HCT116 (cell line): Measurements from ENCODE around the gene MRPS34. TPM values are rescaled to one million over a fixed set of nuclear protein-coding genes. Genes with fewer than 3 reads are reported as not detected.

Source experiments
- ATAC-seq: fragments of 200-7000 bp; cut with Tn5 transposase; 2 replicates; pipeline ENCODE4 v1.9.1; 2020; ENCODE audit warnings: mild to moderate bottlenecking, moderate library complexity
- BruUV-seq: library from RNA; stranded (reverse); fragments of 400-500 nt; replicated peaks from 2 replicates; lab custom pipeline; 2021; lab: Mats Ljungman, UMichigan
- CTCF ChIA-PET: fragments of 300-600 bp; sonication (Branson Sonifier 250); formaldehyde crosslinking; loops from one replicate; lab custom pipeline; 2021; ENCODE audit warnings: antibody characterized with exemption; lab: Charles Lee
- POLR2A ChIA-PET: fragments of 300-600, 350-600 bp; sonication (Branson Sonifier 250); formaldehyde crosslinking; loops from one replicate; lab custom pipeline; 2021; ENCODE audit warnings: antibody characterized with exemption; lab: Charles Lee
- RAD21 ChIA-PET, 2 experiments: fragments of 300-600 bp; sonication (Branson Sonifier 250); formaldehyde crosslinking; loops; one replicate each; lab custom pipeline; 2023; ENCODE audit warnings: low total read pairs in 2 of 2; ENCODE audit not compliant: uncharacterized antibody in 2 of 2, unreplicated experiment in 2 of 2, low non-redundant PET in 1 of 2; lab: Charles Lee
- DNase-seq: peaks from one replicate; pipeline ENCODE4 v3.0.0-alpha.2; 2010; ENCODE audit warnings: low read depth, low spot score
- H2AFZ ChIP-seq: fragments of 200-600 bp; shearing (Covaris generic), sonication (generic); 2 replicates; pipeline ENCODE4 v1.6.1; 2017; ENCODE audit warnings: low read depth, mixed run types, mixed read lengths, antibody characterized with exemption, low read length; ENCODE audit not compliant: poor library complexity, severe bottlenecking
- H3K27ac ChIP-seq: 2 replicates; pipeline ENCODE4 v1.5.1; 2012; ENCODE audit warnings: low read depth, low read length
- H3K27me3 ChIP-seq: fragments of 200-600 bp; sonication (generic); 2 replicates; pipeline ENCODE4 v1.6.1; 2016; ENCODE audit warnings: mixed run types, low read length, mixed read lengths; ENCODE audit not compliant: insufficient read depth
- H3K36me3 ChIP-seq, 2 experiments: fragments of 200-500 bp in 1 of 2; fragments of 200-600 bp in 1 of 2; sonication (Bioruptor generic) in 1 of 2; sonication (generic) in 1 of 2; 2 replicates each; pipeline versions ENCODE4 v1.5.1 to v1.6.1; 2014 to 2016; ENCODE audit warnings: low read length in 2 of 2, inconsistent platforms in 1 of 2, mixed read lengths in 1 of 2, mixed run types in 1 of 2; ENCODE audit not compliant: insufficient read depth in 2 of 2, control insufficient read depth in 1 of 2
- H3K4me1 ChIP-seq, 2 experiments: fragments of 200-600 bp in 1 of 2; sonication (generic) in 1 of 2; 2 replicates each; pipeline versions ENCODE4 v1.5.1 to v1.6.1; 2012 to 2017; ENCODE audit warnings: low read length in 2 of 2, inconsistent platforms in 1 of 2, mild to moderate bottlenecking in 1 of 2, mixed read lengths in 1 of 2, mixed run types in 1 of 2, moderate library complexity in 1 of 2; ENCODE audit not compliant: insufficient read depth in 2 of 2, control insufficient read depth in 1 of 2
- H3K4me2 ChIP-seq: fragments of 200-600 bp; sonication (generic); 2 replicates; pipeline ENCODE4 v1.6.1; 2017; ENCODE audit warnings: mixed run types, low read length, mixed read lengths
- H3K4me3 ChIP-seq, 2 experiments: fragments of 200-600 bp in 1 of 2; sonication (generic) in 1 of 2; replicated peaks in 1 of 2; 2 replicates each; pipeline ENCODE4 v1.5.1; 2011 to 2016; ENCODE audit warnings: low read length in 2 of 2, control low read depth in 1 of 2, low read depth in 1 of 2, mild to moderate bottlenecking in 1 of 2, mixed read lengths in 1 of 2, mixed run types in 1 of 2
- H3K79me2 ChIP-seq: fragments of 200-600 bp; sonication (generic); 2 replicates; pipeline ENCODE4 v1.6.1; 2017; ENCODE audit warnings: mild to moderate bottlenecking, mixed run types, low read length, moderate library complexity, mixed read lengths; ENCODE audit not compliant: insufficient read depth
- H3K9ac ChIP-seq: fragments of 200-600 bp; sonication (generic); 2 replicates; pipeline ENCODE4 v1.6.1; 2016; ENCODE audit warnings: low read length, mixed read lengths
- H3K9me2 ChIP-seq: fragments of 200-600 bp; sonication (generic), shearing (Covaris generic); 2 replicates; pipeline ENCODE4 v1.6.1; 2017; ENCODE audit warnings: mixed run types, mild to moderate bottlenecking, moderate library complexity; ENCODE audit not compliant: insufficient read depth
- H3K9me3 ChIP-seq, 2 experiments: fragments of 200-500 bp in 1 of 2; fragments of 200-600 bp in 1 of 2; sonication (Bioruptor generic) in 1 of 2; sonication (generic) in 1 of 2; 2 replicates each; pipeline ENCODE4 v1.6.1; 2014 to 2017; ENCODE audit warnings: low read length in 2 of 2, mixed read lengths in 2 of 2, inconsistent platforms in 1 of 2, low read depth in 1 of 2, mild to moderate bottlenecking in 1 of 2, mixed run types in 1 of 2, moderate library complexity in 1 of 2; ENCODE audit not compliant: control insufficient read depth in 1 of 2, insufficient read depth in 1 of 2
- H4K20me1 ChIP-seq: fragments of 200-600 bp; sonication (generic), shearing (Covaris generic); 2 replicates; pipeline ENCODE4 v1.6.1; 2017; ENCODE audit warnings: mixed run types, mild to moderate bottlenecking, moderate library complexity; ENCODE audit not compliant: insufficient read depth
- ELF1 ChIP-seq: IDR thresholded peaks from 2 replicates; pipeline ENCODE4 v1.6.1; 2012; ENCODE audit warnings: low read depth, borderline replicate concordance
- EZH2 ChIP-seq: fragments of 200-600 bp; sonication (generic); IDR thresholded peaks from 2 replicates; pipeline ENCODE4 v1.6.1; 2017; ENCODE audit warnings: antibody characterized with exemption, mixed run types
- FOSL1 ChIP-seq: IDR thresholded peaks from 2 replicates; pipeline ENCODE4 v1.6.1; 2012; ENCODE audit warnings: low read depth
- POLR2A ChIP-seq: IDR thresholded peaks from 2 replicates; pipeline ENCODE4 v1.7.0; 2011; ENCODE audit warnings: borderline replicate concordance; ENCODE audit not compliant: insufficient read depth, insufficient read length; ENCODE audit errors: extremely low read depth
- RAD21 ChIP-seq: IDR thresholded peaks from 2 replicates; pipeline ENCODE4 v1.6.1; 2012; ENCODE audit warnings: low read depth, mild to moderate bottlenecking
- ZNF274 ChIP-seq: fragments of 200-500 bp; sonication (Bioruptor generic); IDR thresholded peaks from 2 replicates; pipeline ENCODE4 v1.6.1; 2014; ENCODE audit warnings: mild to moderate bottlenecking, low read depth, low read length, inconsistent platforms
- intact Hi-C: fragments of 100-400 bp; cut with micrococcal nuclease; formaldehyde crosslinking; loops from 2 replicates; pipeline ENCODE4 v1.10.0; 2022
- total RNA-seq: library from RNA; stranded (reverse); gene quantifications from one replicate; pipeline ENCODE4 v1.2.1, GENCODE V29; 2021; ENCODE audit not compliant: unreplicated experiment
- TF ChIP-seq, protein P1 (sequence below): IDR thresholded peaks from 2 replicates; pipeline ENCODE4 v1.6.1; 2012; ENCODE audit warnings: low read depth
- TF ChIP-seq, protein P2 (sequence below), 3 experiments: fragments of 200-600 bp in 1 of 3; sonication (generic) in 1 of 3; IDR thresholded peaks in 2 of 3; conservative IDR thresholded peaks in 1 of 3; 2 replicates each; pipeline ENCODE4 v1.5.1; 2012 to 2017; ENCODE audit warnings: low read depth in 2 of 3, low read length in 2 of 3, antibody characterized with exemption in 1 of 3, borderline replicate concordance in 1 of 3, control low read depth in 1 of 3, mild to moderate bottlenecking in 1 of 3, mixed read lengths in 1 of 3, mixed run types in 1 of 3, moderate library complexity in 1 of 3; ENCODE audit not compliant: insufficient read depth in 1 of 3

Gene MRPS34
- total RNA-seq, 1 experiment from 2014 or later = 200 TPM

DNA sequence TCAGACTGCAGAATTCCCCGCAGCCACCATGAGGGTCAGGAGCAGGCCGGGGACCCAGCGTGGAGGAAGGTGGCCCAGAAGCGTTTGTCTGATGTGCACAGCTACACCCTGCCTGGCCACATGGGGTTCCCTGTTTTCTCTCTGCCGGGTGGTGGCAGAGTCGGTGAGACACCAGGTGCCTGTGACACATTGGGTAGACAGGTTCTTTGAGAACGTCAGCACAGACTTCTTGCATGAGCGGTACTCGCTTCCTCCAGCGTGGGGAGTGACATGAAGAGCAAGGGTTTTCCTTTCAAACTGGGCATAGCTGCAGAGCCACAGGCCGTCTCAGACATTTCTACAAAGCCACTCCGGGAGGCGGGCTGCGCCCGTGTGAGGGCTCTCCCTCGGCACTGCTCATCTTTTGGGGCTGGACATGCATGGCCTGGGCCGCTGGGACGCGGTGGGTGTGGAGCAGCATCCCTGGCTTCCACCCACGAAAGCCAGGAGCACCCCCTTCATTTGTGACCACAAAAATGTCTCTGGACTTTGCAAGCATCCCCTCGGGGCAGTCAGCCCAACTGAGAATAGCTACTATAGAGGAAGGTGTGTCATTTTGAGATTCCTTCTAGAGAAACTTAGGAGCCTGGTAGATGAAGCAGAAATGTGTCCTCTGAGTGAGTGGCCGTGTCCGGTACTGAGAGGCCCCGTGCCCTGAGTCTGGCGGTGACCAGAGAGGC, 27.6 kb downstream of the MRPS34 start:
- no peaks in the 10 kb centered on the region for H4K20me1 ChIP-seq
- no peak overlapping the region for H3K4me2 ChIP-seq
- H3K27me3 ChIP-seq = no peaks in the 10 kb centered on the region
- no peak overlapping the region for H3K4me3 ChIP-seq
- TSS peak; percentile 27 for BruUV-seq
- TF ChIP-seq EZH2 (no peak), FOSL1 (no peak)
- TF ChIP-seq, protein P1, sequence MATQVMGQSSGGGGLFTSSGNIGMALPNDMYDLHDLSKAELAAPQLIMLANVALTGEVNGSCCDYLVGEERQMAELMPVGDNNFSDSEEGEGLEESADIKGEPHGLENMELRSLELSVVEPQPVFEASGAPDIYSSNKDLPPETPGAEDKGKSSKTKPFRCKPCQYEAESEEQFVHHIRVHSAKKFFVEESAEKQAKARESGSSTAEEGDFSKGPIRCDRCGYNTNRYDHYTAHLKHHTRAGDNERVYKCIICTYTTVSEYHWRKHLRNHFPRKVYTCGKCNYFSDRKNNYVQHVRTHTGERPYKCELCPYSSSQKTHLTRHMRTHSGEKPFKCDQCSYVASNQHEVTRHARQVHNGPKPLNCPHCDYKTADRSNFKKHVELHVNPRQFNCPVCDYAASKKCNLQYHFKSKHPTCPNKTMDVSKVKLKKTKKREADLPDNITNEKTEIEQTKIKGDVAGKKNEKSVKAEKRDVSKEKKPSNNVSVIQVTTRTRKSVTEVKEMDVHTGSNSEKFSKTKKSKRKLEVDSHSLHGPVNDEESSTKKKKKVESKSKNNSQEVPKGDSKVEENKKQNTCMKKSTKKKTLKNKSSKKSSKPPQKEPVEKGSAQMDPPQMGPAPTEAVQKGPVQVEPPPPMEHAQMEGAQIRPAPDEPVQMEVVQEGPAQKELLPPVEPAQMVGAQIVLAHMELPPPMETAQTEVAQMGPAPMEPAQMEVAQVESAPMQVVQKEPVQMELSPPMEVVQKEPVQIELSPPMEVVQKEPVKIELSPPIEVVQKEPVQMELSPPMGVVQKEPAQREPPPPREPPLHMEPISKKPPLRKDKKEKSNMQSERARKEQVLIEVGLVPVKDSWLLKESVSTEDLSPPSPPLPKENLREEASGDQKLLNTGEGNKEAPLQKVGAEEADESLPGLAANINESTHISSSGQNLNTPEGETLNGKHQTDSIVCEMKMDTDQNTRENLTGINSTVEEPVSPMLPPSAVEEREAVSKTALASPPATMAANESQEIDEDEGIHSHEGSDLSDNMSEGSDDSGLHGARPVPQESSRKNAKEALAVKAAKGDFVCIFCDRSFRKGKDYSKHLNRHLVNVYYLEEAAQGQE = no peak
- ATAC-seq = no peak; the same call in 1 of the 2 replicates
- H3K79me2 ChIP-seq = no peaks in the 10 kb centered on the region
- no peak for DNase-seq
- intact Hi-C loops = no loop called here
- H3K9ac ChIP-seq = no peak overlapping the region
- ChIA-PET CTCF (no interaction called here), RAD21 (no interaction called here), POLR2A (no interaction called here)
- no peaks in the 10 kb centered on the region for H3K4me1 ChIP-seq
- no peaks in the 10 kb centered on the region for H3K9me3 ChIP-seq
- H3K27ac ChIP-seq = no peak overlapping the region
- no peak overlapping the region for H2AFZ ChIP-seq
- no peaks in the 10 kb centered on the region for H3K9me2 ChIP-seq
- H3K36me3 ChIP-seq = peaks cover 10 to 12% of the 10 kb centered on the region in 2 experiments; a peak in 3 of 4 replicates

DNA sequence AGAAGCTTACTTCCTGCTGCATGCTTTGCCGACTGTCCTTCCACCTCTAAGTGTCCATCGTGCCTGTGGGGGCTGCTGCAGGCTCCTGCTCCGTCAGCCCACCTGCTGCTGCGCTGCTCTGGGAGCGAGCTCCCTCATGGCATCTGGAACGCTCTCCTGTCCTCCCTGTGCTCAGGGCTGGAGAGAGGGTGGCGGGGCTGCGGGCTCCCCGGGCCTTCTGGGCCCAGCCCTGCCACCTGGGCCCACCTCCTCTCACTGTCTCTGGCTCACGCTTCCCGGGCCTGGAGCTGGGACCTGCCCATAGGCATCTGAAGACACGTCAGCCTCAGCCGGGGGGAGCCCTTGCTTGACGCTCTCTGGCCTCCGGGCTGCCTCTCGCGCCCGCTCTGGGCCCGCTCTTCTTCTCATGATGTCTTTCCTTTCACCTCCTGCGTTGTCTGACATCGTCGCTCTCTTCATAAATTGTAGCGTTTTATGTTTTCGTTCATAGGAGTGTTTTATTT, 28.5 kb downstream of the MRPS34 start:
- no peak overlapping the region for H3K4me2 ChIP-seq
- H4K20me1 ChIP-seq = no peaks in the 10 kb centered on the region
- ChIA-PET CTCF (no interaction called here), RAD21 (no interaction called here), POLR2A (no interaction called here)
- intact Hi-C loops = no loop called here
- no peak overlapping the region for H2AFZ ChIP-seq
- no TSS peak for BruUV-seq
- H3K36me3 ChIP-seq = peaks cover 9% of the 10 kb centered on the region in 2 experiments; a peak in 3 of 4 replicates
- H3K79me2 ChIP-seq = no peaks in the 10 kb centered on the region
- no peaks in the 10 kb centered on the region for H3K9me3 ChIP-seq
- ATAC-seq = no peak
- H3K4me3 ChIP-seq = no peak overlapping the region
- no peaks in the 10 kb centered on the region for H3K9me2 ChIP-seq
- H3K9ac ChIP-seq = no peak overlapping the region
- no peaks in the 10 kb centered on the region for H3K4me1 ChIP-seq
- H3K27me3 ChIP-seq = no peaks in the 10 kb centered on the region
- H3K27ac ChIP-seq = no peak overlapping the region
- no peak for DNase-seq
- TF ChIP-seq POLR2A (no peak), ZNF274 (no peak), RAD21 (no peak), ELF1 (no peak)
- TF ChIP-seq, protein P2, sequence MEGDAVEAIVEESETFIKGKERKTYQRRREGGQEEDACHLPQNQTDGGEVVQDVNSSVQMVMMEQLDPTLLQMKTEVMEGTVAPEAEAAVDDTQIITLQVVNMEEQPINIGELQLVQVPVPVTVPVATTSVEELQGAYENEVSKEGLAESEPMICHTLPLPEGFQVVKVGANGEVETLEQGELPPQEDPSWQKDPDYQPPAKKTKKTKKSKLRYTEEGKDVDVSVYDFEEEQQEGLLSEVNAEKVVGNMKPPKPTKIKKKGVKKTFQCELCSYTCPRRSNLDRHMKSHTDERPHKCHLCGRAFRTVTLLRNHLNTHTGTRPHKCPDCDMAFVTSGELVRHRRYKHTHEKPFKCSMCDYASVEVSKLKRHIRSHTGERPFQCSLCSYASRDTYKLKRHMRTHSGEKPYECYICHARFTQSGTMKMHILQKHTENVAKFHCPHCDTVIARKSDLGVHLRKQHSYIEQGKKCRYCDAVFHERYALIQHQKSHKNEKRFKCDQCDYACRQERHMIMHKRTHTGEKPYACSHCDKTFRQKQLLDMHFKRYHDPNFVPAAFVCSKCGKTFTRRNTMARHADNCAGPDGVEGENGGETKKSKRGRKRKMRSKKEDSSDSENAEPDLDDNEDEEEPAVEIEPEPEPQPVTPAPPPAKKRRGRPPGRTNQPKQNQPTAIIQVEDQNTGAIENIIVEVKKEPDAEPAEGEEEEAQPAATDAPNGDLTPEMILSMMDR (IDR thresholded peaks at IDR 0.05 in 2 of 3, conservative IDR thresholded peaks at IDR 0.05 in 1 of 3; ENCODE audit: borderline replicate concordance in 1 of 3, insufficient read depth in 1 of 3, low read depth in 2 of 3, low read length in 2 of 3) = no peak
- TF ChIP-seq, protein P1 = no peak
